DMS79 treated with DMSO at 0.1 percent for 48 hours (cell line): ENCODE measurements around the gene ACER3.
"Not testable (repeated sequence)": the region's sequence is repeated elsewhere in the genome, so short reads cannot be mapped to it uniquely, and the experiment has no call there.

Experiments used
- DNase-seq: peaks from one replicate; lab custom pipeline; 2025; lab: John Stamatoyannopoulos, UW

ACER3 gene

GRCh38 chr11:77038029-77038824, 177.5 kb downstream of the ACER3 start:
- DNase-seq = no peak

DNA sequence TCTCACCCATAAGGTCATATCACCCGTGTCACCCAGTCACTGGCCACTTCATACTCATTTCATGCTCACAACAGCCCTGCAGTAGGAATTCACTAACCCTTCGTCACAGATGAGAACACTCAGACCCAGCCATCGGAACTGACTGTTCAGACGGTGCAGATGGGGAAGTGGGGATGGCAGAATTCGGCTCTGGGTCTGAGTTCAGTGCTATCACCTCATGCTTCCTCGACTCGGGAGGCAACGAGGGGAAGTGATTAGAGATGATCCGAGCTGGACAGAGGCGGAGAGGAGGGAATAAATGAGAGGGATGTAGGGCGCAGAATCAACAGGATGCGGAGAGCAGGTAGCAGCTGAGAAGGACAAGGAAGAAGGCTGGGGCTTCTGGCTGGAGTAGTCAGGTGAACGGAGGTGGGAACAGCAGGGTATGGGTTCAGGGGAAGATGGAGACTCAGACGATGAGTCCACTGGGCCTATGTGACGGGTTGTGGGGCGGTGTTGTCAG, 178.2 kb downstream of the ACER3 start:
- no peak for DNase-seq

- DNase-seq = no peak
These were observed 179.0 kb downstream of the ACER3 start for GRCh38 chr11:77039491-77040400.

- no peak for DNase-seq
These were observed 179.7 kb downstream of the ACER3 start for GRCh38 chr11:77040401-77040777.

DNA sequence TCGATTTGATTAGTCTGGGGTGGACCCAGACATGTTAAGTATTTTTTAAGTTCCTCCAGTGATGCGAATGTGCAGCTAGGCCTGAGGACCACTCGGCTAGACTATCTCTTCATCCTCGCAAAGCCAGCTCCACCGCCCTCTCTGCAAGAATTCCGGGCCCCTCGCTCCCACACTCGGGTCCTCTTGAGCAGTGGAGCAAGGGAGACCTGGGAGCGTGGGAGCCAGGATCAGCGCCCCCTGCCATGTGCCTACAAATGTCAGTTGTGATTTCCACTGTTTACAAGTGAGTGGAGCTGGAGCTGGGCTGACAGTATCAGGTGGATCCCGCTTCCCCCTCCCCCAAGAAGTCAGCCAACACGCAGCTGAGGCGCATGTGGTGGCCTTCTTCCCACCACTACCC, 180.2 kb downstream of the ACER3 start:
- no peak for DNase-seq

DNA sequence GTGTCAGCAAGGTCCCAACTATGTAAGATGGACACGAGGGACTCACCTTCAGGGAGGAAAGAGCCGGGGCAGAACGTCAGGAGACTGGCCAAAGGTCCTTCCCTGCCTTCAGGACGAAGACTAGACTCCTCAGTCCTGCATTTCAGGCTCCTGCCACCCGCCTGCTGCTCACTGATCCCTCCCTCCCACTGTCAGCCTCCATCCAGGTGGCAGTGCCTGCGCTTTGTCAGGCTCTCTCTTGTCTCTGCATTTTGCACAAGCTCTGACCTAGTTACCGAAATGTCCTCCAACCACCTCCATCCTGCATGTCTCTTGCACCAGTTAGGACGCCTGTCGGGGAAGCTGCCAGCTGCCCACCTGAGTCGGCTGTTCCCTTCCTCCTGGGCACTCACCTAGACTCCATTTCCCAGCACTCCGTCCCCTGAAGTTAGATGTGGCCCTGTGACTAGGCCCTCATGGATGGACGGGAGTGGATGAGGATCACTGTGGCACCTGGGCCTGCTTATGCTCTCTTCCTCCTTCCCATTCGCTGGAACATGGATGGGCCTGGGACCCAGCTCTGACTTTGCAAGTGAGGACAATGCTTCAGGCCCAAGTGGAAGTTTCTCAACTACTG, 181.5 kb downstream of the ACER3 start:
- no peak for DNase-seq

GRCh38 chr11:77044356-77044755, 183.6 kb downstream of the ACER3 start:
- DNase-seq = no peak

DNA sequence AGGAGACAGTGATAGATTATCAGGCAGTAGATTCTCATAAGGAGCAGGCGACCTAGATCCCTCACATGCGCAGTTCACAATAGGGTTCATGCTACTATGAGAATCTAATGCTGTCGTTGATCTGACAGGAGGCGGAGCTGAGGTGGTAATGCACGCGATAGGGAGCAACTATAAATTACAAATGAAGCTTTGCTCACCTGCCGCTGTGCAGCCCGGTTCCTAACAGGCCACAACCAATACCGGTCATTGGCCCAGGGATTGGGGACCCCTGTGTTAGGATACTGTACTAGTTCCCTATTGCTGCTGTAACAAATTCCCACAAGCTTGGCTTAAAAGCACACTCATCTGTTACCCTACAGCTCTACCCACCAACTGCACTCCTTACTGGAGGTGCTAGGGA, 184.2 kb downstream of the ACER3 start:
- no peak for DNase-seq

DNA sequence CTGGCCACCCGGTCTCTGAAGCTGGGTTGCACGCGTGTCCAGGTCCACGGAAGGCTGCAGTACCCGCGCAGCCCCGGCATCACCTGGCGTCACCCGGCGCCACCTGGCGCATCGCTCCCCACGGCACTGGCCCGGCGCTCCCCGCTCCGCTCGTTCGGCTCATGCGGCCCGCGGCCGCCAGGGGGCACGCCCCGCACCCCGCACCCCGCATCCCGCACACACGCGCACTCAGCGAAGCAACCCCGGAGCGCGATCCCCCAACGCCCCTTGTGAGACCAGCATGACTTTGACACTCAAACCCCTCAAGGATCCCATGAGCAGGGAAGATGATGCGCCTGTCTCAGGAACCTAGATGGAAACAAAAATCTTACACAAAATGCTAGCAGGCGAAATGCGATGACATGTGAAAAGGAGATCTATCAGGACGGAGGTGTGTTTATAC, 185.4 kb downstream of the ACER3 start:
- DNase-seq = peak; percentile 73

GRCh38 chr11:77047007-77047927, 186.5 kb downstream of the ACER3 start:
- DNase-seq = peak; percentile 96

DNA sequence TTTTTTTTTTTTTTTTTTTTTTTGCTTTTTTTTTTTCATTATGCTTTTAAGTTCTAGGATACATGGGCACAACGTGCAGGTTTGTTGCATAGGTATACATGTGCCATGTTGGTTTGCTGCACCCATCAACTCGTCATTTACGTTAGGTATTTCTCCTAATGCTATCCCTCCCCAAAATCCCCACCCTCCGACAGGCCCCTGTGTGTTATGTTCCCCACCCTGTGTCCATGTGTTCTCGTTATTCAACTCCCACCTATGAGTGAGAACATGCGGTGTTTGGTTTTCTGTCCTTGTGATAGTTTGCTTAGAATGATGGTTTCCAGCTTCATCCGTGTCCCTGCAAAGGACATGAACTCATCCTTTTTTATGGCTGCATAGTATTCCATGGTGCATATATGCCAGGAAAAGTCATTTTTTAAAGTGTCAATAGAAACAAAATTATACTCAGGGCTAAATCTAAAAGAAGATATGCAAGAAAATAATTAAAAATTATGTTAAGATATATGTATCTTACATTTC, 187.3 kb downstream of the ACER3 start:
- not testable (repeated sequence) for DNase-seq

GRCh38 chr11:77049026-77049425, 188.3 kb downstream of the ACER3 start:
- DNase-seq = no peak

DNA sequence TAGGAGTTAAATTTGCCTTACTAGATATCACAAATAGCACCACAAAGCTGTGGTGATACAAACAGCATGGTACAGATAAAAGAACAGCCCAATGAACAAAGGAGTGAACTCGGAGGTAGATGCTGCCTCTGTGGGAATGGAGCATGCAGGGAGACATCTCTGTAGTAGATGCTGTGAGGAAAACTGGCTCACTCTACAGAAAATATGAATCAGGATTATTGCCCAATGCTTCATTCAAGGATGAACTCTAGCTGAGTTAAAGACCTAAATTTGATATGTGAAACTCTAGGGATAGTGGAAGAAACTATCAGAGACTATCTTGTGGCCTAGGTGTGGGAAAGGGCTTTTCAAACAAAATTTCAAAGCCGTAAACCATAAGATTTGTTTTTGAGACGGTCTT, 190.8 kb downstream of the ACER3 start:
- DNase-seq = no peak

DNA sequence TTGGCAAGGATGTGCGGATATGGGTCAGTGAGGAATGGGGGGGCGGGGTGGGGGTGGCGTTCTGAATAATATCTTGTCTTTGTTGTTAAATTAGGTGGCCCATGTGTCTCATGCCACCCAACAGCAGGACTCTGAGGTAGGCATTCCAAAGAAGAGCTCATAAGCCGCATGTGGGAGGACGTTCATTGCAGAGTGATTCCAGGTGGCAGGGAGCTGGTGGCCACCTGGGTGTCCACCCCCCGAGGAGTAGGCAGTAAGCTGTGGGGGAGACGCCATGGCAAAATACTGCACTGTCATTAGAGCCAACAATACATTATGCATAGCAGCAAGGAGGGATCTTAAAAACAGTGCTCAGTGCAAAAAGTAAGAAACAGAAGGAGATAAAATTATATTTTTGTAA, 191.8 kb downstream of the ACER3 start:
- no peak for DNase-seq

DNA sequence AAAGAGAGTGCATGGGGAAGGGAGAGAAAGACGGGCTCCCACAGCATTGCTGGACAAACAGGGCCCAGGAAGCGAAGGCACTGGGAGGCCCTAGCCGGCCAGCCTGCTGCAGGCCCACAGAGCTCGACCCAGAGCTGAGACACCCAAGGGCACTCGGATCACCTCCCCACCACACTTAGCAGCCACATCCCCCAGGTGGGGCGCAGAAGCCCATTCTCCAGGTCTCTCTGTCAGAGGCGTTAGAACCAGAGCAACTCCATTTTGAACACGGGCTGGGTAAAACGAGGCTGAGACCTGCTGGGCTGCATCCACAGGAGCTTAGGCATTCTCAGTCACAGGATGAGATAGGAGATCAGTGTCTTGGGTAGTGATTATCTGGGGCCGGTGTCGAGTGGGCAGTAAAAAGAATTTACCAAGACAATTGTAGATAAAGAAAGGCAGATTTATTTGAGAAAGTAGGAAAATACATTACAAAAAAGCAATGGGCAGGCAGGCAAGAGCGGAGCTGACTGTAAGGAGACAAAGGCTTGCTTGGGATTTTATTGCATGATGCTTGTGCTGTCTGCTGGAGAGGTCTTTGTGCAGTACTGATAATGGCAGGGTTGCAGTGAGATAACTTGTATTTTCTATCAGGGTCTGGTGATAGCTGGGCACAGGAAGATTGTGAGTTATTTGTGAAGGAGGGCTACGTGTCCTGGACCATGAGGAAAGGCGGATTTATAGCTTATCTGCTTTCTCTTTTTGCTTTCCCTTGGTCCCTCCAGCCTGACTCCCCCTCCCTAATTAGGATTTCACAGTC, 192.7 kb downstream of the ACER3 start:
- DNase-seq = no peak

DNA sequence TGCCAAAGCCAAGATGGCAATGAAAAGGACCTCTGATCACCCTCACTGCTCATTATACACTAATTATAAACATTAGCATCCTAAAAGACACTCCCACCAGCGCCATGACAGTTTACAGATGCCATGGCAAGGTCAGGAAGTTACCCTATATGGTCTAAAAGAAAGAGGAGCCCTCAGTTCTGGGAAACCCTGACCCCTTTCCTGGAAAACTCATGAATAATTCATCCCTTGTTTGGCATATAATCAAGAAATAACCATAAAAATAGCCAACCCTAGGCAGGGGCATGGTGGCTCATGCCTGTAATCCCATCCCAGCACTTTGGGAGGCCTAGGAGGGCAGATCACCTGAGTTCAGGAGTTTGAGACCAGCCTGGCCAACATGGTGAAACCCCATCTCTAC, 193.4 kb downstream of the ACER3 start:
- no peak for DNase-seq

GRCh38 chr11:77055101-77055561, 194.4 kb downstream of the ACER3 start:
- DNase-seq = no peak

- no peak for DNase-seq
These were observed 195.2 kb downstream of the ACER3 start for GRCh38 chr11:77055913-77056312.

DNA sequence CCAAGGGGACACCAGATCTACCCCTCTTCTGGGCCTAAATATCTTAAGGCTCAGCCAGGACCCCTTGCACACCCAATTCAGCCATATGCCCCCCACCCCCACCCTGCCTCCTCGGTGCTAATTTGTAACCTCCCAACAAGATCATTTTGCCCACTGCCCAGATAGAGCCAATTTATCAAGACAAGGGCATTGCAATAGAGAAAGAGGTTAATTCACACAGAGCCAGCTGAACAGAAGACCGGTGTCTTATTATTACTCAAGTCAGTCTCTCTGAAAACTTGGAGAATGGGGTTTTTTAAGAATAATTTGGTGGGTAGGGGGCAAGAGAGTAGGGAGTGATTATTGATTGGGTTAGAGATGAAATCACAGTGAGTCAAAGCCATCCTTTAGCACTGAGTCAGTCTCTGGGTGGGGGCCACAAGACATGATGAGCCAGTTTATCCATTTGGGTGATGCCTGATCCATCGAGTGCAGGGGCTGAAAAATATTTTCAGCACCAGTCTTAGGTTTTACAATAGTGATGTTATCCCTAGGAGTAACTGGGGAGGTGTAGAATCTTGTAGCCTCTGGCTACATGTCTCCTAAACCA, 196.2 kb downstream of the ACER3 start:
- no peak for DNase-seq
